ENCODE measurements around the gene STARD9. TPM values are rescaled to one million over a fixed set of nuclear protein-coding genes. Genes with fewer than 3 reads are reported as not detected.

The STARD9 gene
- total and polyA plus RNA-seq, 2 experiments from 2014 or later: 2.0 to 5.5 TPM

DNA sequence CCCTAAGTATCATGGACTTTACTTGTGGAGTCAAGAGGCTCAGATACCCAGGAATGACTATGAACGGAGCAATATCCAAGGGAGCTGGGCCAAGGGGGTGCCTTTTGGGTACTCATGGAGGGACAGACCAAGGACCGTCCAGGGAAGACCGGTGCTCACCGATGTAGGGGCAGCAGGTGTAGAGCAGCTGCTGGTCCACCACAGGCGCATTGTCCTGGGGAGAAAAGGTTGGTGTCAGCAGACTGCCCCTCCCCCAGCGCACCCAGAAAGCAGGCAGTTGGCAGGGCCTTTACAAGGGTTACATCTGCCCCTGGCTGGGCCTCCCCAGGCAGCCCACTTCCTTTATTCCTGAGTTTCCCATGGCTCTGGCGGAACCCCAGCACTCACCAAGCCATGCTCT lies 154.0 kb downstream of the STARD9 start:
- TF ChIP-seq, protein P1, sequence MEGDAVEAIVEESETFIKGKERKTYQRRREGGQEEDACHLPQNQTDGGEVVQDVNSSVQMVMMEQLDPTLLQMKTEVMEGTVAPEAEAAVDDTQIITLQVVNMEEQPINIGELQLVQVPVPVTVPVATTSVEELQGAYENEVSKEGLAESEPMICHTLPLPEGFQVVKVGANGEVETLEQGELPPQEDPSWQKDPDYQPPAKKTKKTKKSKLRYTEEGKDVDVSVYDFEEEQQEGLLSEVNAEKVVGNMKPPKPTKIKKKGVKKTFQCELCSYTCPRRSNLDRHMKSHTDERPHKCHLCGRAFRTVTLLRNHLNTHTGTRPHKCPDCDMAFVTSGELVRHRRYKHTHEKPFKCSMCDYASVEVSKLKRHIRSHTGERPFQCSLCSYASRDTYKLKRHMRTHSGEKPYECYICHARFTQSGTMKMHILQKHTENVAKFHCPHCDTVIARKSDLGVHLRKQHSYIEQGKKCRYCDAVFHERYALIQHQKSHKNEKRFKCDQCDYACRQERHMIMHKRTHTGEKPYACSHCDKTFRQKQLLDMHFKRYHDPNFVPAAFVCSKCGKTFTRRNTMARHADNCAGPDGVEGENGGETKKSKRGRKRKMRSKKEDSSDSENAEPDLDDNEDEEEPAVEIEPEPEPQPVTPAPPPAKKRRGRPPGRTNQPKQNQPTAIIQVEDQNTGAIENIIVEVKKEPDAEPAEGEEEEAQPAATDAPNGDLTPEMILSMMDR (IDR thresholded peaks at IDR 0.05; ENCODE audit: low read depth, low read length): no peak
- Histone ChIP-seq H3K27me3 (no peaks in the 10 kb centered on the region), H3K4me3 (no peak overlapping the region), H3K4me1 (ENCODE audit: low read depth) (no peaks in the 10 kb centered on the region), H3K9me3 (ENCODE audit: low read depth) (no peaks in the 10 kb centered on the region), H3K36me3 (peaks cover 60% of the 10 kb centered on the region), H3K27ac (no peak overlapping the region)
- no peak for DNase-seq (ENCODE audit: low read depth in 1 of 2, low spot score in 1 of 2)

DNA sequence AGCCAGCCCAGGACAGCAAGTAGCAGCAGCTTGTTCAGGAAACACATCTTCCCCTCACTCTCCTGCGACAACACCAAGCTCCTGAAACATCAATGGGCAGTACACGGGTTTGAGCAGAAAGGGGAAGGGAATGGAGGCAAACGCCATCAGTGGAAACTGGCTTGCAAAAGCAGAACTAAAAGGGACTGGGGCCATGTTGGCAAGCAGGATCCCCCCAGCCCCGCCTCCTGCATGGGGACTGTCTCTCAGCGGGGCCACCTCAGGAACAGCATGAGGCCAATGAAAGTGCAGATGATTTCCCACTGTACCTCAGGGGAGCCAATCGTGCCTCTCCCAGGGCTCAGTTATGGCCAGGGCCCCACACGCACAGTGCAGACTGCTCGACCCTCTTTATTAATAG lies 154.7 kb downstream of the STARD9 start:
- Histone ChIP-seq H3K27me3 (no peaks in the 10 kb centered on the region), H3K36me3 (peaks cover 56% of the 10 kb centered on the region), H3K9me3 (ENCODE audit: low read depth) (no peaks in the 10 kb centered on the region), H3K4me3 (no peak overlapping the region), H3K27ac (no peak overlapping the region), H3K4me1 (ENCODE audit: low read depth) (no peaks in the 10 kb centered on the region)
- no peak for DNase-seq (ENCODE audit: low read depth in 1 of 2, low spot score in 1 of 2)
- TF ChIP-seq, protein P1 (IDR thresholded peaks at IDR 0.05; ENCODE audit: low read depth, low read length): no peak

DNA sequence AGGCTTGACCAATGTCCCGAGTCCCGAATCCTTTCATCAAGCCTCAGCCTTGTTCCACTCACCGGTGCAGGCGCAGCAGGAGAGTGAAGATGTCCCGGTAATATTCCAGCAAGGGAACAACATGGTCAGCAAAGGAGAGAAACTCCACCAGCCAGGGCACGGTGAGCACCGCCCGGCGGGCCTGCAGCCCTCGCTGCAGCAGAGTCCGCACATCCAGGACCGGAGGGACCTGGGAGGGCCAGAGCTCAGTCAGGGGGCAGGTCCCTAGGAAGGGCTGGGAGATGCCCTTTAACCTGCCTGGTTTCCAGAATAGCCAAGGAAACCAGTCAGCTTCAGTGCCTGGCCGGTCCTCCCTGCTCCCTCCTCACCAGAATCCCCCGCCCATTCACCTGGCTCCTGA lies 155.1 kb downstream of the STARD9 start:
- H3K9me3 ChIP-seq (ENCODE audit: low read depth): no peaks in the 10 kb centered on the region
- TF ChIP-seq, protein P1 (IDR thresholded peaks at IDR 0.05; ENCODE audit: low read depth, low read length): no peak
- H3K27me3 ChIP-seq: no peaks in the 10 kb centered on the region
- H3K4me1 ChIP-seq (ENCODE audit: low read depth): no peaks in the 10 kb centered on the region
- H3K27ac ChIP-seq: no peak overlapping the region
- H3K4me3 ChIP-seq: no peak overlapping the region
- peaks cover 58% of the 10 kb centered on the region for H3K36me3 ChIP-seq
- no peak for DNase-seq (ENCODE audit: low read depth in 1 of 2, low spot score in 1 of 2)

DNA sequence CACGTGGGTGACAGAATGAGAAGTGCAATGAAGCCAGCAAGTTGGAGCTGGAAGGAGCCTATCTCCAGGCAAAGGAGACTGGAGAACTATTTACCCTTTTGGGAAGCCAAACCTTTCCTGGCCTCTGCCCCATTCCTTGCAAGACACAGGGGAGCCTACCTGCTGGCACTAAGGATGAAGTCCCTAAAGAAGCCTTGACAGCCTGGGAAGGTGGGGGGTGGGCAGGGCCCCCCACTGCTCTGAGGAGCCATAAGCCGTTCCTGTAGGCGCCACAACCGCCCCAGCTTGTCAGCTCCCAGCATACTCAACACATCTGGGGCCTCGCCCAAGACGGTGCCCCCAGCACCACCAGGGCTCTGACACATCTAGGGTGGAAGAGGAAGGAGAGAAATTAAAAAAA lies 156.1 kb downstream of the STARD9 start:
- Histone ChIP-seq H3K27me3 (no peaks in the 10 kb centered on the region), H3K4me3 (no peak overlapping the region), H3K27ac (no peak overlapping the region), H3K9me3 (ENCODE audit: low read depth) (no peaks in the 10 kb centered on the region), H3K36me3 (peaks cover 52% of the 10 kb centered on the region), H3K4me1 (ENCODE audit: low read depth) (no peaks in the 10 kb centered on the region)
- TF ChIP-seq, protein P1 (IDR thresholded peaks at IDR 0.05; ENCODE audit: low read depth, low read length): no peak
- no peak for DNase-seq (ENCODE audit: low read depth in 1 of 2, low spot score in 1 of 2)

DNA sequence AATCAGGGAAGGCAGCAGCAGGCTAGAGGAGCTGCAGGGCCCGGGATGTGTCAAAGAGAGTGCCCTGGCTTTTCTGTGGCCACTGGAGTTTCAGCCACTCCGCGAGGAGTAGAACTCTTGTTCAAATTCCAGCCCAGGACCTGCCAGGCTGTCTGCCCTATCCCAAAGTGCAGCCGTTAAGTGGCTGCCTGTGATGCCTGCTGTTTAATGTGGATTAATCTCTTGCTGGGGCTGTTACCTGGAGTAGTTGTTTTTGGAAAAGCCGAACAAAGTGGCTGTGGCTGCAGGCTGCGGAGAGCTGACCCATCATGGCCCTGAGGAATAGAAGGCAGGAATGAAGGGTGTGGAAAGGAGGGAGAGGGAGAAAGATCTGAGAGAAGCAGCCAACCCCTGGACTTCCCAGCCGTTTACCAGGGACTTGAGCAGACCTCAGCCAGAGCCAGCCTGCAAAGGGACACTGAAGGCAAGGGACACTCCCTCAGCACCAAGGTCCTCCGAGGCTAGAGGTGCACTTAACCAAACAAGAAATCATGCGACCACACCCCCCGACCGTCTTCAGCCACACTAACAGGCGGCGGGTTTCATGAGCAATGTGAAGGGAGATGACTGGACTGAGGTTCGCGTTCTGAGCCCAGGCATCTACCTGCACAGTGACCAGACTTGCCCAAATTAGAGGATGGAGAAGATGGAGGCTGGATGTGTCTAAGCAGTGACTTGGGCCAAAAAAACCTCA lies 156.9 kb downstream of the STARD9 start:
- Histone ChIP-seq H3K36me3 (peaks cover 47% of the 10 kb centered on the region), H3K4me3 (no peak overlapping the region), H3K4me1 (ENCODE audit: low read depth) (no peaks in the 10 kb centered on the region), H3K27ac (no peak overlapping the region), H3K27me3 (no peaks in the 10 kb centered on the region), H3K9me3 (ENCODE audit: low read depth) (no peaks in the 10 kb centered on the region)
- no peak for DNase-seq (ENCODE audit: low read depth in 1 of 2, low spot score in 1 of 2)
- TF ChIP-seq, protein P1 (IDR thresholded peaks at IDR 0.05; ENCODE audit: low read depth, low read length): no peak
